Ovary (tissue), 3 donors: ENCODE data around the gene MKS1.

Experiments
- EP300 ChIP-seq: sonication (generic); formaldehyde crosslinking; IDR thresholded peaks from one replicate; pipeline ENCODE4 v1.6.1; 2017; ENCODE audit warnings: antibody characterized with exemption
- POLR2A ChIP-seq: fragments of 450-650 bp; IDR thresholded peaks from one replicate; pipeline ENCODE4 v1.6.1; 2017; ENCODE audit warnings: antibody characterized with exemption, mild to moderate bottlenecking, moderate library complexity
- TF ChIP-seq, protein P1 (sequence below), 3 donors: fragments of 450-650 bp in 2 of 3; fragments of 200-600 bp in 1 of 3; IDR thresholded peaks; one replicate each; pipeline versions ENCODE4 v1.5.1 to v1.8.0; 2016 to 2022; ENCODE audit warnings: antibody characterized with exemption in 3 of 3, mild to moderate bottlenecking in 1 of 3
- donor health status: DM: no; HTN: no; CAD: no.

GRCh38 chr17:58246781-58247180 is 27.7 kb upstream of the MKS1 start:
- TF ChIP-seq, protein P1, sequence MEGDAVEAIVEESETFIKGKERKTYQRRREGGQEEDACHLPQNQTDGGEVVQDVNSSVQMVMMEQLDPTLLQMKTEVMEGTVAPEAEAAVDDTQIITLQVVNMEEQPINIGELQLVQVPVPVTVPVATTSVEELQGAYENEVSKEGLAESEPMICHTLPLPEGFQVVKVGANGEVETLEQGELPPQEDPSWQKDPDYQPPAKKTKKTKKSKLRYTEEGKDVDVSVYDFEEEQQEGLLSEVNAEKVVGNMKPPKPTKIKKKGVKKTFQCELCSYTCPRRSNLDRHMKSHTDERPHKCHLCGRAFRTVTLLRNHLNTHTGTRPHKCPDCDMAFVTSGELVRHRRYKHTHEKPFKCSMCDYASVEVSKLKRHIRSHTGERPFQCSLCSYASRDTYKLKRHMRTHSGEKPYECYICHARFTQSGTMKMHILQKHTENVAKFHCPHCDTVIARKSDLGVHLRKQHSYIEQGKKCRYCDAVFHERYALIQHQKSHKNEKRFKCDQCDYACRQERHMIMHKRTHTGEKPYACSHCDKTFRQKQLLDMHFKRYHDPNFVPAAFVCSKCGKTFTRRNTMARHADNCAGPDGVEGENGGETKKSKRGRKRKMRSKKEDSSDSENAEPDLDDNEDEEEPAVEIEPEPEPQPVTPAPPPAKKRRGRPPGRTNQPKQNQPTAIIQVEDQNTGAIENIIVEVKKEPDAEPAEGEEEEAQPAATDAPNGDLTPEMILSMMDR (IDR thresholded peaks at IDR 0.05) = no peak
- no peak for TF ChIP-seq POLR2A
- TF ChIP-seq EP300 = no peak
